ENCODE data around the gene DKK2.

The DKK2 gene

DNA sequence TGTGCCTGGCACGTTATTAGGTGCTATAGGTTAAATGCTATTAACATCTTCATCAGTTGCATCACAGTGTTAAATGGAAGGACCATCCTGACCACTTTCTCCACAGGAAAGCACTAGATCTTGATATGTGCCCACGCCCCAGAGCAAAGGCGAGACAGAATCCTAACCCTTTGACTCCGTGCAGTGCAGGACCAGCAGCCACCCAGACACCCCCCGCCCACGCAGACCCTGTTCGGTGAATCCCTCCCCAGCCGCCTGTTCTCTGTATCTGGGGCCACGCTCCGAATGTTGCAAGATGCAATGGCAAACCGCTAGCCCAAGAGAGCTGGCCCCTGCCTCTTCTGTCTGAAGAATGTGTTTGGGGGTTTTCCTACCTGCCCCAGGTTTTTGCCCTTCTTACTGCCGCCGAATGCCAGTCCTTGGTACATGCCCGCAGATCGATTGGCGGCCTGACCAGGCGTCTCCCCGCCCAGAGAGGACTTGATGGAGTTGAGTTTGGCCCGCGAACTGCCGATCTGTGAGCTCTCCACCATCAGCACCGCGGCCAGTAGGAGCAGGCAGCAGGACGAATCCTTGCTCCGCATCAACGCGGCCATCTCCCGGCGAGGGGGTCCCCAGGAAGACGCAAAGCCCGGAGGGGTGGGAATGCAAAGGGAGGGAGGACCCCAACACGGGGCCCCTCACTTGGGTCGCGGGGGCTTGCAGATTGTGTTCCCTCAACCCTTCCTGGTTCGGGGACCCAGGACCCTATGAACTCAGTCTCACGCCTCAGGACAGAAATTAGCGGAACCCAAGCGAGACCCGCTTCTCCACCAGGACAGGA lies 906 bp downstream of the DKK2 start:
- Histone ChIP-seq H2AFZ (ENCODE audit: low read length) (no peak overlapping the region), H3K9me2 (ENCODE audit: low read depth, low read length) (no peaks in the 10 kb centered on the region), H3K4me1 (ENCODE audit: insufficient read depth, low read length, severe bottlenecking) (no peaks in the 10 kb centered on the region), H3F3A (ENCODE audit: insufficient read depth, low read length) (no peaks in the 10 kb centered on the region), H3K4me2 (ENCODE audit: low read length) (no peak overlapping the region), H3K36me3 (ENCODE audit: insufficient read depth, low read length) (no peaks in the 10 kb centered on the region), H3K79me2 (ENCODE audit: insufficient read depth, low read length) (no peaks in the 10 kb centered on the region), H3K27me3 (ENCODE audit: insufficient read depth, low read length) (no peaks in the 10 kb centered on the region), H3K9me3 (ENCODE audit: low read length) (no peaks in the 10 kb centered on the region), H3K27ac (ENCODE audit: low read depth, low read length, poor library complexity, severe bottlenecking) (no peak overlapping the region), H3K9ac (ENCODE audit: low read length) (no peak overlapping the region), H4K20me1 (ENCODE audit: insufficient read depth, low read length) (no peaks in the 10 kb centered on the region), H3K4me3 (ENCODE audit: low read depth, low read length, poor library complexity, severe bottlenecking) (no peak overlapping the region)
- TF ChIP-seq, protein P1, sequence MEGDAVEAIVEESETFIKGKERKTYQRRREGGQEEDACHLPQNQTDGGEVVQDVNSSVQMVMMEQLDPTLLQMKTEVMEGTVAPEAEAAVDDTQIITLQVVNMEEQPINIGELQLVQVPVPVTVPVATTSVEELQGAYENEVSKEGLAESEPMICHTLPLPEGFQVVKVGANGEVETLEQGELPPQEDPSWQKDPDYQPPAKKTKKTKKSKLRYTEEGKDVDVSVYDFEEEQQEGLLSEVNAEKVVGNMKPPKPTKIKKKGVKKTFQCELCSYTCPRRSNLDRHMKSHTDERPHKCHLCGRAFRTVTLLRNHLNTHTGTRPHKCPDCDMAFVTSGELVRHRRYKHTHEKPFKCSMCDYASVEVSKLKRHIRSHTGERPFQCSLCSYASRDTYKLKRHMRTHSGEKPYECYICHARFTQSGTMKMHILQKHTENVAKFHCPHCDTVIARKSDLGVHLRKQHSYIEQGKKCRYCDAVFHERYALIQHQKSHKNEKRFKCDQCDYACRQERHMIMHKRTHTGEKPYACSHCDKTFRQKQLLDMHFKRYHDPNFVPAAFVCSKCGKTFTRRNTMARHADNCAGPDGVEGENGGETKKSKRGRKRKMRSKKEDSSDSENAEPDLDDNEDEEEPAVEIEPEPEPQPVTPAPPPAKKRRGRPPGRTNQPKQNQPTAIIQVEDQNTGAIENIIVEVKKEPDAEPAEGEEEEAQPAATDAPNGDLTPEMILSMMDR (IDR thresholded peaks at IDR 0.05; ENCODE audit: low read length), result no peak
- no peak for TF ChIP-seq EZH2 (IDR thresholded peaks at IDR 0.05; ENCODE audit: borderline replicate concordance, low read length)

DNA sequence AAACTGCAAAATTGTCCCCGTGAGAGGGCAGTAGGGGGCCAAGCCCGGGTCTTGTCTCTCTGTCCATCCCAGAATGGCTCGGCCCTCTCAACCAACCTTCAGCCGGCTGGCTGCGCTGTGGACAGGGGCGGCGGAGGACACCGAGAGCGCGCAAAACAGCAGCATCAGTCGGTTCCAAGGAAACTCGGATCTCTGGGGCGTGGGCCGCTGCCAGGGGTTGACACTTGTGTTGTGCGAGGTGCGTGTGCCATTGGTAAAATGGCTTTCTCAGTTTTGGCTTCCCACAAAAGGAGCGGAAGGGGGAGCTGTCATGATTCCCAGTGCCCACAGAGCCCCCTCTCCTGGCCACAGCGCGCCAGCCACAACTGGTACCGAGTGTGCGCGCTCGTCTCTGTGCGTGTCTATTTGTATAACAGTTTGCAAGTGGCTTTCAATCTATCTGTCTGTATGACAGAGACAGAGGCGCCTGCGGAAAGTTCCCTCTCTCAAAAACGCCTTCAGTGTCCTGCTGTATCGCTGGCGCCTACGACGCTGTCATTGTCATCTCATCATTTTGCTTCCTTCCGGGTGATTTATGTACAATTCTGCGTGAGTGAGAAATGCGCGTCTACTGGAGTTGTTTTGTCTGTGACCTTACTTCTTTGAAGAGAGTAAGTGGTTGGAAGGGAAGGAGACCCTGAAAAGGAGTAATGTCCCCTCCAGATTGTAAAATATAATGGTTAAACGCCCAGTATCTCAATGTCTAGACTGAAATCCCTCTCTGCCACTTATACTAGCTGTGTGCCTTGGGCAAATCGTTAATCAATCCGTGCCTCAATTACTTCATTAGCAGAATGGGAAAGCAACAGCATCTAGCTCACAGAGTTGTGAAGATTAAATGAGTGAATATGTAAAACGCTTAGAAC lies 1.8 kb downstream of the DKK2 start:
- Histone ChIP-seq H3K4me3 (ENCODE audit: low read depth, low read length, poor library complexity, severe bottlenecking) (no peak overlapping the region), H3K27ac (ENCODE audit: low read depth, low read length, poor library complexity, severe bottlenecking) (no peak overlapping the region), H4K20me1 (ENCODE audit: insufficient read depth, low read length) (no peaks in the 10 kb centered on the region), H3K4me1 (ENCODE audit: insufficient read depth, low read length, severe bottlenecking) (no peaks in the 10 kb centered on the region), H3F3A (ENCODE audit: insufficient read depth, low read length) (no peaks in the 10 kb centered on the region), H3K9ac (ENCODE audit: low read length) (no peak overlapping the region), H3K9me3 (ENCODE audit: low read length) (no peaks in the 10 kb centered on the region), H3K36me3 (ENCODE audit: insufficient read depth, low read length) (no peaks in the 10 kb centered on the region), H3K27me3 (ENCODE audit: insufficient read depth, low read length) (no peaks in the 10 kb centered on the region), H3K9me2 (ENCODE audit: low read depth, low read length) (no peaks in the 10 kb centered on the region), H3K79me2 (ENCODE audit: insufficient read depth, low read length) (no peaks in the 10 kb centered on the region), H3K4me2 (ENCODE audit: low read length) (no peak overlapping the region), H2AFZ (ENCODE audit: low read length) (no peak overlapping the region)
- TF ChIP-seq, protein P1 (IDR thresholded peaks at IDR 0.05; ENCODE audit: low read length), result no peak
- TF ChIP-seq EZH2 (IDR thresholded peaks at IDR 0.05; ENCODE audit: borderline replicate concordance, low read length), result no peak

DNA sequence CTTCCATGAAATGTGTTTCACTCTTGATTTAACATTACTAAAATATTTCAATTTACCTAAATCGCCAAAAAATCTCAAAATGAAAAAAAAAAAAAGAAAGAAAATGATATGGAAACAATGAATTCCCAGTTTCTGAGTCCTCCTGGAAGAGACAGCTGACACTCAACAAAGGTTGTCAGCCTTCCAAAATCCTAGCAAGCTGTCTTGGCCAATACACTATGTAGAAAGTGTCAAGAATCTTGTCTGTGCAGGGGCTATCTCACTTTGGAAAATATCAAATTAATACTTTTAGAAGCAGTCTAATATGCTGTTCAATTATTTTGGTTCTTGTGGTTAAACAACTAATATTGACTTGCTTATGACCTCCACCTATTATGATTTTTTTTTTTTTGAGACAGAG lies 8.7 kb downstream of the DKK2 start:
- Histone ChIP-seq H3K27me3 (ENCODE audit: insufficient read depth, low read length) (no peaks in the 10 kb centered on the region), H3K36me3 (ENCODE audit: insufficient read depth, low read length) (no peaks in the 10 kb centered on the region), H3K9ac (ENCODE audit: low read length) (no peak overlapping the region), H2AFZ (ENCODE audit: low read length) (no peak overlapping the region), H3K4me3 (ENCODE audit: low read depth, low read length, poor library complexity, severe bottlenecking) (no peak overlapping the region), H3K79me2 (ENCODE audit: insufficient read depth, low read length) (no peaks in the 10 kb centered on the region), H4K20me1 (ENCODE audit: insufficient read depth, low read length) (no peaks in the 10 kb centered on the region), H3K27ac (ENCODE audit: low read depth, low read length, poor library complexity, severe bottlenecking) (no peak overlapping the region), H3K4me2 (ENCODE audit: low read length) (no peak overlapping the region), H3F3A (ENCODE audit: insufficient read depth, low read length) (no peaks in the 10 kb centered on the region), H3K4me1 (ENCODE audit: insufficient read depth, low read length, severe bottlenecking) (no peaks in the 10 kb centered on the region), H3K9me2 (ENCODE audit: low read depth, low read length) (no peaks in the 10 kb centered on the region), H3K9me3 (ENCODE audit: low read length) (no peaks in the 10 kb centered on the region)
- no peak for TF ChIP-seq EZH2 (IDR thresholded peaks at IDR 0.05; ENCODE audit: borderline replicate concordance, low read length)
- TF ChIP-seq, protein P1 (IDR thresholded peaks at IDR 0.05; ENCODE audit: low read length), result no peak
